Measurements from ENCODE around the gene ARID1B. TPM values are rescaled to one million over a fixed set of nuclear protein-coding genes. Genes with fewer than 3 reads are reported as not detected.

The ARID1B gene
- total and polyA plus RNA-seq, 2 of the 4 experiments (the other 2 are of a cell fraction) = 14.5 to 20.1 TPM

- Histone ChIP-seq H3K23ac (ENCODE audit: low read depth, low read length) (peak overlapping the region; percentile 4; the same call in 1 of the 2 replicates), H2BK5ac (ENCODE audit: low read depth, low read length, poor library complexity, severe bottlenecking) (no peak overlapping the region), H3K9me3 (ENCODE audit: control insufficient read depth, insufficient read depth, low read length) (no peaks in the 10 kb centered on the region), H3K4me3 (ENCODE audit: insufficient read depth, low read depth, low read length) (no peak overlapping the region), H3K36me3 (ENCODE audit: control insufficient read depth, insufficient read depth, low read length) (no peaks in the 10 kb centered on the region), H3K14ac (replicated peaks; ENCODE audit: low read depth, low read length) (no peak overlapping the region), H3K9me1 (ENCODE audit: insufficient read depth, low read length) (peaks cover 19% of the 10 kb centered on the region), H4K20me1 (ENCODE audit: insufficient read depth, low read length) (peaks cover 84% of the 10 kb centered on the region), H2AK9ac (replicated peaks; ENCODE audit: low read depth, low read length, poor library complexity) (no peak overlapping the region), H3K27ac (ENCODE audit: insufficient read depth, low read length) (no peak overlapping the region), H4K5ac (ENCODE audit: low read depth, low read length) (no peak overlapping the region), H3K4me1 (ENCODE audit: control insufficient read depth, insufficient read depth, low read length) (peaks cover 18% of the 10 kb centered on the region), H2BK20ac (ENCODE audit: low read depth, low read length) (no peak overlapping the region), H2AK5ac (ENCODE audit: low read depth, low read length) (0 out of 2 replicates have a peak overlapping the region, but pooled peaks have one; percentile 1), H3K4me2 (ENCODE audit: low read depth, low read length) (peak overlapping the region; percentile 14), H4K91ac (ENCODE audit: insufficient read depth, low read depth, low read length) (no peak overlapping the region), H3K18ac (ENCODE audit: low read depth, low read length) (no peak overlapping the region), H3K56ac (ENCODE audit: extremely low read depth, insufficient read depth, low read length) (no peak overlapping the region), H3K79me1 (ENCODE audit: low read depth in 1 of 2, low read length in 2 of 2) (peaks cover 34 to 79% of the 10 kb centered on the region in 2 experiments), H2BK120ac (ENCODE audit: low read depth, low read length) (no peak overlapping the region), H3K9ac (ENCODE audit: low read depth, low read length) (no peak overlapping the region), H4K8ac (ENCODE audit: low read depth in 2 of 2, low read length in 2 of 2) (no peak overlapping the region), H2BK15ac (ENCODE audit: low read depth, low read length) (no peak overlapping the region), H3K4ac (ENCODE audit: low read depth, low read length) (no peak overlapping the region), H2AFZ (replicated peaks; ENCODE audit: low read length, poor library complexity) (no peak overlapping the region), H3K27me3 (ENCODE audit: control insufficient read depth, insufficient read depth, low read length) (no peaks in the 10 kb centered on the region)
- ChIA-PET POLR2A (ENCODE audit: unreplicated experiment) (no interaction called here), CTCF (no interaction called here)
- dilution Hi-C loops (cut with HindIII; ENCODE audit: low sequenced_read_pairs, unreplicated experiment) = no loop called here
- no peak for ATAC-seq (ENCODE audit: low read depth)
- TF ChIP-seq USF2 (IDR thresholded peaks at IDR 0.05; ENCODE audit: low read depth, low read length) (0 out of 2 replicates have a peak, but pooled peaks have one; percentile 17), CEBPB (IDR thresholded peaks at IDR 0.05; ENCODE audit: low read depth, low read length) (no peak)
- in situ Hi-C loops (cut with MboI; ENCODE audit: low sequenced_read_pairs) = no loop called here
- peak; percentile 52 for DNase-seq
- BruUV-seq (replicated peaks) = no TSS peak
- 51% methylated on average over 4 of the region's 10 CpGs; no CpG with 5 or more reads in 1 of the 2 experiments for WGBS, 2 experiments (ENCODE audit: extremely low coverage in 2 of 2, insufficient read length in 1 of 2)
- intact Hi-C loops (cut with micrococcal nuclease) = no loop called here
Measured at GRCh38 chr6:156791320-156791850, 14.2 kb downstream of the ARID1B start.

All from IMR-90 (cell line).